H9 (cell line): ENCODE measurements around the gene SLC26A9. TPM values are rescaled to one million over a fixed set of nuclear protein-coding genes. Genes with fewer than 3 reads are reported as not detected.

Source experiments
- DNase-seq: peaks from one replicate; pipeline ENCODE4 v3.0.0-alpha.2; 2017
- H2AFZ ChIP-seq: one replicate; pipeline ENCODE4 v1.6.1; 2013; ENCODE audit warnings: mild to moderate bottlenecking, low read length, control low read depth, moderate library complexity
- H2AK5ac ChIP-seq: 2 replicates; pipeline ENCODE4 v1.6.1; 2013; ENCODE audit warnings: low read length, control low read depth, mixed read lengths; ENCODE audit not compliant: insufficient read length
- H2BK120ac ChIP-seq: one replicate; pipeline ENCODE4 v1.6.1; 2013; ENCODE audit warnings: low read depth, mild to moderate bottlenecking, low read length, control low read depth, inconsistent platforms; ENCODE audit not compliant: poor library complexity, severe bottlenecking
- H2BK12ac ChIP-seq: 2 replicates; pipeline ENCODE4 v1.6.1; 2013; ENCODE audit warnings: low read length, control low read depth, mixed read lengths, low read depth; ENCODE audit not compliant: insufficient read length
- H2BK15ac ChIP-seq: 2 replicates; pipeline ENCODE4 v1.6.1; 2013; ENCODE audit warnings: low read depth, low read length, control low read depth
- H2BK20ac ChIP-seq: one replicate; pipeline ENCODE4 v1.6.1; 2013; ENCODE audit warnings: low read depth, mild to moderate bottlenecking, low read length, control low read depth, inconsistent platforms; ENCODE audit not compliant: poor library complexity, severe bottlenecking
- H2BK5ac ChIP-seq: 2 replicates; pipeline ENCODE4 v1.6.1; 2013; ENCODE audit warnings: low read length, control low read depth, mixed read lengths; ENCODE audit not compliant: insufficient read length
- H3K14ac ChIP-seq: 2 replicates; pipeline ENCODE4 v1.6.1; 2013; ENCODE audit warnings: low read length, control low read depth; ENCODE audit not compliant: insufficient read depth
- H3K18ac ChIP-seq: 2 replicates; pipeline ENCODE4 v1.6.1; 2013; ENCODE audit warnings: low read depth, mild to moderate bottlenecking, mixed read lengths, low read length, control low read depth; ENCODE audit not compliant: insufficient read length
- H3K23ac ChIP-seq: 2 replicates; pipeline ENCODE4 v1.6.1; 2013; ENCODE audit warnings: low read length, control low read depth, mixed read lengths, low read depth; ENCODE audit not compliant: insufficient read length
- H3K23me2 ChIP-seq: 2 replicates; pipeline ENCODE4 v1.6.1; 2013; ENCODE audit warnings: low read depth, mild to moderate bottlenecking, mixed read lengths, low read length, control low read depth; ENCODE audit not compliant: insufficient read length, poor library complexity, severe bottlenecking
- H3K27ac ChIP-seq: 2 replicates; pipeline ENCODE4 v1.5.1; 2013; ENCODE audit warnings: low read length, control low read depth, mixed read lengths, low read depth; ENCODE audit not compliant: insufficient read length
- H3K27me3 ChIP-seq: 2 replicates; pipeline ENCODE4 v1.6.1; 2013; ENCODE audit warnings: low read length, control low read depth, inconsistent platforms; ENCODE audit not compliant: insufficient read depth
- H3K4ac ChIP-seq: 2 replicates; pipeline ENCODE4 v1.6.1; 2013; ENCODE audit warnings: low read depth, mild to moderate bottlenecking, control low read depth, inconsistent platforms, low read length, moderate library complexity
- H3K4me1 ChIP-seq: 2 replicates; pipeline ENCODE4 v1.6.1; 2013; ENCODE audit warnings: low read length, control low read depth, inconsistent platforms; ENCODE audit not compliant: insufficient read depth
- H3K4me2 ChIP-seq: 2 replicates; pipeline ENCODE4 v1.6.1; 2013; ENCODE audit warnings: low read length, control low read depth, mixed read lengths; ENCODE audit not compliant: insufficient read length, insufficient read depth
- H3K56ac ChIP-seq: 2 replicates; pipeline ENCODE4 v1.6.1; 2013; ENCODE audit warnings: low read depth, mild to moderate bottlenecking, mixed read lengths, low read length, control low read depth; ENCODE audit not compliant: insufficient read length
- H3K79me1 ChIP-seq: 2 replicates; pipeline ENCODE4 v1.6.1; 2013; ENCODE audit warnings: low read depth, mild to moderate bottlenecking, moderate library complexity, low read length, control low read depth, inconsistent platforms; ENCODE audit not compliant: insufficient read depth, poor library complexity, severe bottlenecking
- H3K79me2 ChIP-seq: 2 replicates; pipeline ENCODE4 v1.6.1; 2013; ENCODE audit warnings: low read length, control low read depth, inconsistent platforms; ENCODE audit not compliant: insufficient read depth
- H3K9ac ChIP-seq: 2 replicates; pipeline ENCODE4 v1.6.1; 2013; ENCODE audit warnings: low read length, control low read depth, mixed read lengths; ENCODE audit not compliant: insufficient read length; ENCODE audit errors: extremely low read depth
- H3K9me3 ChIP-seq: one replicate; pipeline ENCODE4 v1.6.1; 2013; ENCODE audit warnings: low read depth, low read length, inconsistent platforms; ENCODE audit not compliant: control insufficient read depth
- H3T11ph ChIP-seq: one replicate; pipeline ENCODE4 v1.6.1; 2013; ENCODE audit warnings: mild to moderate bottlenecking, low read length, control low read depth, inconsistent platforms
- H4K20me1 ChIP-seq: one replicate; pipeline ENCODE4 v1.6.1; 2013; ENCODE audit not compliant: control insufficient read depth, insufficient read length, insufficient read depth
- H4K5ac ChIP-seq: 2 replicates; pipeline ENCODE4 v1.6.1; 2013; ENCODE audit warnings: low read depth, mild to moderate bottlenecking, mixed read lengths, low read length, control low read depth; ENCODE audit not compliant: insufficient read length
- H4K8ac ChIP-seq: replicated peaks from 2 replicates; pipeline ENCODE4 v1.6.1; 2013; ENCODE audit warnings: low read length, control low read depth, mixed read lengths, low read depth; ENCODE audit not compliant: insufficient read length
- H4K91ac ChIP-seq: 2 replicates; pipeline ENCODE4 v1.6.1; 2013; ENCODE audit warnings: low read depth, mild to moderate bottlenecking, moderate library complexity, mixed read lengths, low read length, control low read depth; ENCODE audit not compliant: insufficient read length
- H3K27ac Mint-ChIP-seq, 3 experiments: 2 replicates in 2 of 3; 3 replicates in 1 of 3; pipeline ENCODE4 v1.8.0; 2020 to 2021; ENCODE audit warnings: mixed read lengths in 3 of 3, mild to moderate bottlenecking in 1 of 3, moderate library complexity in 1 of 3
- H3K27me3 Mint-ChIP-seq: 2 replicates; pipeline ENCODE4 v1.8.0; 2021; ENCODE audit warnings: low read depth, mild to moderate bottlenecking, moderate library complexity, mixed read lengths
- H3K36me3 Mint-ChIP-seq, 3 experiments: 2 replicates in 2 of 3; 3 replicates in 1 of 3; pipeline ENCODE4 v1.8.0; 2020 to 2021; ENCODE audit warnings: low read depth in 3 of 3, mixed read lengths in 3 of 3; ENCODE audit not compliant: insufficient read depth in 1 of 3
- H3K4me1 Mint-ChIP-seq, 2 experiments: 2 replicates each; pipeline ENCODE4 v1.8.0; 2020; ENCODE audit warnings: mixed read lengths in 2 of 2
- H3K4me3 Mint-ChIP-seq, 2 experiments: 2 replicates in 1 of 2; 3 replicates in 1 of 2; pipeline ENCODE4 v1.8.0; 2020 to 2021; ENCODE audit warnings: mild to moderate bottlenecking in 2 of 2, mixed read lengths in 2 of 2, moderate library complexity in 1 of 2
- H3K9me3 Mint-ChIP-seq, 2 experiments: 2 replicates in 1 of 2; 3 replicates in 1 of 2; pipeline ENCODE4 v1.8.0; 2020; ENCODE audit warnings: mild to moderate bottlenecking in 2 of 2, mixed read lengths in 2 of 2, moderate library complexity in 1 of 2
- CTCF ChIP-seq: fragments of 200-600 bp; sonication (generic); conservative IDR thresholded peaks from 3 replicates; pipeline ENCODE4 v1.8.0; 2021; ENCODE audit warnings: antibody characterized with exemption, mild to moderate bottlenecking
- WGBS: extraction: QIAGEN DNeasy Blood & Tissue Kit; methylation state at CpG from one replicate; pipeline ENCODE4 v1.1.7; 2013; ENCODE audit warnings: missing lambda C conversion rate, low lambda C conversion rate, mixed read lengths; ENCODE audit not compliant: insufficient read length; ENCODE audit errors: extremely low coverage; 5-methylcytosine and 5-hydroxymethylcytosine counted together
- total RNA-seq: library from RNA; stranded (reverse); gene quantifications from 2 replicates; pipeline ENCODE4 v1.2.1, GENCODE V29; 2021

SLC26A9 gene
- total RNA-seq, 1 experiment from 2014 or later, result not detected

DNA sequence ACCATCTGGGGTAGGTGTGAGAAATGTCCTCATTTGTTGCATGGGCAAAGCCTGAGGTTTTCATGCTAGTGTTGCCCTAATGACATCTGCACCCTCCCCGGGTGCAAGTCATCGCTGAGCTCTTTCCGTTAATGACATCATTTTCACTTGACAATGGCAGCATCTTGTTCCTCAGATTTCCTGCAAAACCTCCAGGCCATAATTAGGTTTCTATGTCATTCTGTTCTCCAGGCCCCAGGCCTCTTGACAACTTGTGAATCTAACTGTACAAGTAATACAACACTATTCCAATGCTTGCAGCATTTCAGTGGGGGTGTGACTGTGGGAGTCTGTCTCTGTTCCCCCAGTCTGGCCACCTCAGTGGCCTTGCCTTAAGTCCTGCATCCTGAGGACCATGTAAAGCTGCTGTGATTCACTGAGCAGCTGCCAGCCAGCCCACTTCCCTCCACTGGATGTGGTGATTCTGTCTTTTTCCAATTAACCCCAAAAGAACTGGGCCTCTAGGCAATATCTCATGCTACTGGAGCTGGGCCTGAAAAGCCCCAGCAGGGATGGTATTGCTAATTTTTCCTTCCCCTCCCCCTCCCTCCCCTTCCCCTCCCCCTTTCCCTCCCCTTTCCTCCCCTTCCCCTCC, 37.1 kb upstream of the SLC26A9 start:
- H3K23ac ChIP-seq, result no peak overlapping the region
- no peak overlapping the region for H3K14ac ChIP-seq
- H2AFZ ChIP-seq, result no peak overlapping the region
- no peaks in the 10 kb centered on the region for H4K20me1 ChIP-seq
- no peaks in the 10 kb centered on the region for H3K79me2 ChIP-seq
- no peak overlapping the region for H4K91ac ChIP-seq
- H3K79me1 ChIP-seq, result no peaks in the 10 kb centered on the region
- Mint-ChIP-seq H3K4me3 (no peak overlapping the region), H3K27ac (0 out of 7 replicates have a peak overlapping the region, but pooled peaks of 1 of the 3 experiments have one; percentile 22), H3K27me3 (peaks cover 2% of the 10 kb centered on the region), H3K36me3 (no peaks in the 10 kb centered on the region), H3K4me1 (peaks cover 5 to 14% of the 10 kb centered on the region in 2 experiments), H3K9me3 (no peaks in the 10 kb centered on the region)
- no peak overlapping the region for H2BK120ac ChIP-seq
- H3K18ac ChIP-seq, result no peak overlapping the region
- no peak overlapping the region for H2AK5ac ChIP-seq
- H3K9me3 ChIP-seq, result no peaks in the 10 kb centered on the region
- no peak overlapping the region for H3T11ph ChIP-seq
- DNase-seq, result no peak
- H3K4me2 ChIP-seq, result no peak overlapping the region
- no peak overlapping the region for H3K27ac ChIP-seq
- H3K9ac ChIP-seq, result no peak overlapping the region
- no peak overlapping the region for H4K5ac ChIP-seq
- no peak overlapping the region for H3K56ac ChIP-seq
- no peaks in the 10 kb centered on the region for H3K23me2 ChIP-seq
- WGBS, result no CpG with 5 or more reads among the region's 3 CpGs
- H2BK5ac ChIP-seq, result no peak overlapping the region
- no peak overlapping the region for H4K8ac ChIP-seq
- TF ChIP-seq CTCF, result no peak
- H3K4ac ChIP-seq, result no peak overlapping the region
- no peak overlapping the region for H2BK12ac ChIP-seq
- no peaks in the 10 kb centered on the region for H3K27me3 ChIP-seq
- H2BK20ac ChIP-seq, result no peak overlapping the region
- no peak overlapping the region for H2BK15ac ChIP-seq
- no peaks in the 10 kb centered on the region for H3K4me1 ChIP-seq
